GM10248 (cell line): Measurements from ENCODE around the gene GPR18.

Experiments used
- CTCF ChIA-PET: fragments of 300-600 bp; sonication (Branson Sonifier 250); formaldehyde crosslinking; extraction: SDS; loops from one replicate; lab custom pipeline; 2021; ENCODE audit warnings: antibody characterized with exemption; lab: Yijun Ruan, JAX
- POLR2A ChIA-PET: fragments of 350-650 bp; sonication (Branson Sonifier 250); formaldehyde crosslinking; extraction: SDS; loops from one replicate; lab custom pipeline; 2020; ENCODE audit warnings: antibody characterized with exemption; lab: Yijun Ruan, JAX
- DNase-seq: peaks from one replicate; pipeline ENCODE4 v3.0.0; 2012; ENCODE audit errors: extremely low spot score
- TF ChIP-seq, protein P1 (sequence below): IDR thresholded peaks from 2 replicates; pipeline ENCODE4 v1.5.1; 2012; ENCODE audit warnings: mild to moderate bottlenecking, low read depth; ENCODE audit errors: extremely low read depth, missing control alignments, control extremely low read depth

GPR18 gene

GRCh38 chr13:99267927-99268326 is 9.7 kb upstream of the GPR18 start:
- DNase-seq, result no peak
- ChIA-PET POLR2A (no interaction called here), CTCF (interaction anchor here (0.8 to 23.7 kb wide), 16 partner anchors 12 to 964 kb away, joined by 3 to 363 read pairs (median 10); partner anchors contain the start of genes TM9SF2 and UBAC2)
- TF ChIP-seq, protein P1, sequence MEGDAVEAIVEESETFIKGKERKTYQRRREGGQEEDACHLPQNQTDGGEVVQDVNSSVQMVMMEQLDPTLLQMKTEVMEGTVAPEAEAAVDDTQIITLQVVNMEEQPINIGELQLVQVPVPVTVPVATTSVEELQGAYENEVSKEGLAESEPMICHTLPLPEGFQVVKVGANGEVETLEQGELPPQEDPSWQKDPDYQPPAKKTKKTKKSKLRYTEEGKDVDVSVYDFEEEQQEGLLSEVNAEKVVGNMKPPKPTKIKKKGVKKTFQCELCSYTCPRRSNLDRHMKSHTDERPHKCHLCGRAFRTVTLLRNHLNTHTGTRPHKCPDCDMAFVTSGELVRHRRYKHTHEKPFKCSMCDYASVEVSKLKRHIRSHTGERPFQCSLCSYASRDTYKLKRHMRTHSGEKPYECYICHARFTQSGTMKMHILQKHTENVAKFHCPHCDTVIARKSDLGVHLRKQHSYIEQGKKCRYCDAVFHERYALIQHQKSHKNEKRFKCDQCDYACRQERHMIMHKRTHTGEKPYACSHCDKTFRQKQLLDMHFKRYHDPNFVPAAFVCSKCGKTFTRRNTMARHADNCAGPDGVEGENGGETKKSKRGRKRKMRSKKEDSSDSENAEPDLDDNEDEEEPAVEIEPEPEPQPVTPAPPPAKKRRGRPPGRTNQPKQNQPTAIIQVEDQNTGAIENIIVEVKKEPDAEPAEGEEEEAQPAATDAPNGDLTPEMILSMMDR, result no peak

GRCh38 chr13:99266827-99267226 is 8.6 kb upstream of the GPR18 start:
- ChIA-PET POLR2A (no interaction called here), CTCF (interaction anchor here (0.7 to 23.7 kb wide), 27 partner anchors 10 to 965 kb away, joined by 3 to 363 read pairs (median 6); partner anchors contain the start of genes GPR183 and UBAC2)
- TF ChIP-seq, protein P1, result no peak
- DNase-seq, result no peak

GRCh38 chr13:99265821-99266426 is 7.7 kb upstream of the GPR18 start:
- ChIA-PET POLR2A (no interaction called here), CTCF (interaction anchor here (0.6 to 23.7 kb wide), 55 partner anchors 8 to 761 kb away, joined by 3 to 363 read pairs (median 4); partner anchors contain the start of genes GPR183 and UBAC2)
- peak; percentile 40 for DNase-seq
- TF ChIP-seq, protein P1, result peak; percentile 63

DNA sequence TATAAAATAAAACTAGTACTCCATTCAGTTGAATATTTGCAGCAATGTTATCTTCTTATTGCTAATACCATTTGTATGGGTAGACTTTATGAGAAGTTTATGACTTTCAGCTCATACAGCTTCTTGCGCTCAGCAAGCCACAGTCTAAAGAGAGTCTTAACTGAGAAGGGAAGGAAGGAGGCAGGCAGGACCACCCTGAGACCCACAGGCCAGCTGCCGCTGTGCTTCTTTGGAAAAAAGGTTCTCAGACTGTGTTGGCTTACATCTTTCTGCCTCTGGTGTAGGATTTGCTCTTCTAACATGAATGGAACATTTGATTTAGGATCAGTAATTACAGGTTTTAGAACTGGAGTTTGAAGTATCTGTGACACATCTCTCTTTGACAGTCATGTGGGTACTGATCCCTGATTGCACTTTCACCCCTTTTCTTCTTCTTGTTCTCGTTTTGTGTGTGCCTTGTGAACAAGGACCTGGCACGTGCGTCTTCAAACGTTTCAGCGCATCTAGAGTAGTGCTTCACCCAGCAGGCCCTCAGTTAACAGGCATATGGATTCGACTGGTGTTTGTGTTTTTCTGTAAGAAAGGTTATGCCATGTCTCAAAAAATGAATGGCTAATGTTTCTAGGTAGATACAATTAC is 7.1 kb upstream of the GPR18 start:
- ChIA-PET POLR2A (no interaction called here), CTCF (interaction anchor here (0.9 to 23.7 kb wide), 41 partner anchors 8 to 761 kb away, joined by 3 to 363 read pairs (median 6); partner anchors contain the start of genes GPR183 and UBAC2)

GRCh38 chr13:99264051-99264450 is 5.9 kb upstream of the GPR18 start:
- TF ChIP-seq, protein P1, result no peak
- no peak for DNase-seq
- CTCF ChIA-PET, result interaction anchor here (0.9 to 23.7 kb wide), 13 partner anchors 8 to 235 kb away, joined by 3 to 363 read pairs (median 8); partner anchors contain the start of gene UBAC2
- POLR2A ChIA-PET, result no interaction called here

More for the DNA sequence above, 7.1 kb upstream of the GPR18 start:
- no peak for DNase-seq
- TF ChIP-seq, protein P1, result no peak

DNA sequence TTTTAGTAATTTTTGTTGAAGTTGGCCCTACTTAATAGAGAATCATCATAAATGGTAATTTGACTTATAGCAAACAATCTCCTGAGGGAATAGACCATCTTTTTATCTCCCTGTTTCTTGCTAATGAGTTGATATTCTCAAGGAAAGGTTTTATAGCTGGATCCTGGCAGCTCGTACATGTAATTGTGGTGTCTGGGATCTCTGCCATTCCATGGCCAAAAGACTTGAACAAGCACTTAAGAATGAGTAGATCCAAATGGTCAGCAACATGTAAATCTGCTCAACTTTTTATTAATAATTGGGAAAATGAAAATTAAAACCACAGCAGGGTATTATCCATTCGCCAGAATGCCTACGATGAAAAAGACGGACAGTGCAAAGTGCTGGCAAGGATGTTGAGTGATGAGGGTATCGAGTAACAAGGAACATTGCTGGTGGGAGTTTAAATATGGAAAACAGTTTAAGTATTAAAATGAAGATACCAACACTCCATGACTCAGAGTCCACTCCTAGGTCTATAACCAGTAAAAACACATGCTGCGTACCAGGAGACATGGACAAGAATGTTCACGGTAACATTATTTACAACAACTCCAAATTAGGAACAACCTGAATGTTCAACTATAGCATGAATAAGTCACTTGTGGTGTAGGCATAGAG is 5.1 kb upstream of the GPR18 start:
- CTCF ChIA-PET, result interaction anchor here (1.0 to 23.7 kb wide), 9 partner anchors 8 to 174 kb away, joined by 3 to 363 read pairs (median 27); partner anchors contain the start of gene UBAC2
- TF ChIP-seq, protein P1, result no peak
- no peak for DNase-seq
- POLR2A ChIA-PET, result no interaction called here
